Measurements from ENCODE around the gene CYB5A.

- TF ChIP-seq EZH2phosphoT487 (IDR thresholded peaks at IDR 0.05; ENCODE audit: low read length) = no peak
- no peak for TF ChIP-seq EZH2 (optimal IDR thresholded peaks at IDR 0.05; ENCODE audit: low read depth, low read length)
- TF ChIP-seq CTCF (IDR thresholded peaks at IDR 0.05; ENCODE audit: low read length) = no peak
Measured at GRCh38 chr18:74249181-74249968, 42.4 kb downstream of the CYB5A start.
